CD4-positive, alpha-beta memory T cell (primary cell): ENCODE results near the gene POLR1E. TPM values are rescaled to one million over a fixed set of nuclear protein-coding genes. Genes with fewer than 3 reads are reported as not detected.
"Not testable (repeated sequence)": the region's sequence is repeated elsewhere in the genome, so short reads cannot be mapped to it uniquely, and the experiment has no call there.

Source experiments
- CTCF ChIA-PET: fragments of 350-600 bp; sonication (Branson Sonifier 250); formaldehyde crosslinking; loops from one replicate; lab custom pipeline; 2021; ENCODE audit warnings: inconsistent platforms; ENCODE audit not compliant: partially characterized antibody; lab: Charles Lee
- POLR2A ChIA-PET: fragments of 350-600 bp; sonication (Branson Sonifier 250); formaldehyde crosslinking; loops from one replicate; lab custom pipeline; 2021; ENCODE audit not compliant: partially characterized antibody; lab: Charles Lee
- DNase-seq, 5 donors: peaks; one replicate each; pipeline versions ENCODE4 v3.0.0 to v3.0.0-alpha.2; 2020 to 2022; ENCODE audit warnings: mixed read lengths in 1 of 5
- H3K27ac ChIP-seq: one replicate; pipeline ENCODE4 v1.7.0; 2013; ENCODE audit warnings: low read depth, low read length
- H3K27me3 ChIP-seq: 2 replicates; pipeline ENCODE4 v1.7.0; 2013; ENCODE audit warnings: mild to moderate bottlenecking, low read length, moderate library complexity; ENCODE audit not compliant: insufficient read depth
- H3K36me3 ChIP-seq: 2 replicates; pipeline ENCODE4 v1.7.0; 2013; ENCODE audit warnings: mild to moderate bottlenecking, low read length, moderate library complexity; ENCODE audit not compliant: insufficient read depth
- H3K4me1 ChIP-seq: 2 replicates; pipeline ENCODE4 v1.7.0; 2013; ENCODE audit warnings: mild to moderate bottlenecking, low read length, moderate library complexity; ENCODE audit not compliant: insufficient read depth
- H3K4me3 ChIP-seq, 2 donors: one replicate each; pipeline ENCODE4 v1.7.0; 2013; ENCODE audit warnings: low read length in 2 of 2, mild to moderate bottlenecking in 1 of 2
- H3K9me3 ChIP-seq, 2 donors: one replicate each; pipeline ENCODE4 v1.7.0; 2013; ENCODE audit warnings: low read length in 2 of 2, control low read depth in 1 of 2; ENCODE audit not compliant: control insufficient read depth in 1 of 2
- H3K27ac Mint-ChIP-seq, 7 donors: one replicate each; pipeline ENCODE4 v1.8.0; 2020 to 2021; ENCODE audit warnings: mixed read lengths in 7 of 7, mild to moderate bottlenecking in 6 of 7, inconsistent platforms in 3 of 7, moderate library complexity in 3 of 7
- H3K27me3 Mint-ChIP-seq, 2 donors: one replicate each; pipeline ENCODE4 v1.8.0; 2020 to 2021; ENCODE audit warnings: mixed read lengths in 2 of 2
- H3K36me3 Mint-ChIP-seq, 2 donors: one replicate each; pipeline ENCODE4 v1.8.0; 2020 to 2021; ENCODE audit warnings: mixed read lengths in 2 of 2, inconsistent platforms in 1 of 2, mild to moderate bottlenecking in 1 of 2
- H3K4me1 Mint-ChIP-seq, 4 donors: one replicate each; pipeline ENCODE4 v1.8.0; 2020 to 2021; ENCODE audit warnings: mixed read lengths in 4 of 4, mild to moderate bottlenecking in 1 of 4
- H3K4me3 Mint-ChIP-seq, 8 donors: one replicate each; pipeline ENCODE4 v1.8.0; 2020 to 2021; ENCODE audit warnings: mixed read lengths in 8 of 8, mild to moderate bottlenecking in 7 of 8, moderate library complexity in 6 of 8, inconsistent platforms in 3 of 8
- H3K9me3 Mint-ChIP-seq, 8 donors: one replicate each; pipeline ENCODE4 v1.8.0; 2020 to 2021; ENCODE audit warnings: mixed read lengths in 8 of 8, mild to moderate bottlenecking in 5 of 8, inconsistent platforms in 3 of 8, moderate library complexity in 1 of 8
- intact Hi-C: fragments of 100-400 bp; cut with micrococcal nuclease; formaldehyde crosslinking; loops from one replicate; pipeline ENCODE4 v1.15.1; 2023
- polyA plus RNA-seq, 2 donors: library from polyadenylated mRNA; unstranded; fragments of 300-500 nt; fragmentation: Illumina TruSeq; gene quantifications; one replicate each; pipeline ENCODE4 v1.2.3, GENCODE V29; 2021
- total RNA-seq, 2 experiments: library from RNA; stranded (reverse); gene quantifications; one replicate each; pipeline ENCODE4 v1.2.3, GENCODE V29; 2021

Gene POLR1E
- total and polyA plus RNA-seq, 4 experiments from 2014 or later: 12.2 to 38.2 (median 29.5) TPM

DNA sequence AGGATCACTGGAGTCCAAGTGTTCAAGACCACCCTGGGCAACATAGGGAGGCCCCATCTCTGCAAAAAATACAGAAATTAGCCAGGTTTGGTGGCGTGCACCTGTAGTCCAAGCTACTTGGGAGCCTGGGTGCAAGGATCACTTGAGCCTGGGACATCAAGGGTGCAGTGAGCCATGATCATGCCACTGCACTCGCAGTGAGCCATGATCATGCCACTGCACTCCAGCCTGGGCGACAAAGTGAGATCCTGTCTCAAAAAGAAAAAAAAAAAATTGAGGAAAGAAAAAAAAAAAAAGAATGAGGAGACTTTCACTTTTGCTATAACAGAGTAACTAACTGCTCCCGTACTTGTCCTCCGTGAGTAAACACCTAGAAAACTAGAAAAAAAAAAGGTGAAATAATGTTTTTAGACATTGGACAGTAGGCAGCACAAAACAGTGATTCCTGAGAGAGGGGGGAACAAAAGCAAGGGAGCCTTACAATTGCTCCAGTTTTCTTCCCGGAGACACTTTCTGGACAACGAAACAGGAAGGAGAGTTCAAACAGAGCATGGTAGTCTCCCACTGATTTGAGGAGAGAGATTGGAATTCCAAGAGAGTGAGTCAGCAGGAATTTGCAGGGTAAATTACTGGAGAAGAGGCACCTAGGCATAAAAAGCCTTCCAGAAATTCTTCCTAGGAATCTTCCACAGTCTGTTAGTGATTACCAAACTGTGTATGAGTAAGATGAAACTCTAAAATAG, 13.6 kb upstream of the POLR1E start:
- no peaks in the 10 kb centered on the region for H3K36me3 ChIP-seq
- no peak for DNase-seq
- peaks cover 2 to 5% of the 10 kb centered on the region in 2 donors for H3K36me3 Mint-ChIP-seq
- intact Hi-C loops: no loop called here
- H3K4me1 ChIP-seq: peaks cover 11% of the 10 kb centered on the region
- POLR2A ChIA-PET: interaction anchor here (1.0 to 1.4 kb wide), 2 partner anchors 13 to 14 kb away, joined by 4 to 6 read pairs; partner anchors contain the start of gene POLR1E
- H3K4me3 ChIP-seq: peak overlapping the region in 1 of 2 donors; percentile 22
- peaks cover 6 to 14% (median 8%) of the 10 kb centered on the region in 4 donors for H3K4me1 Mint-ChIP-seq
- H3K27ac Mint-ChIP-seq: peak overlapping the region in 6 of 7 donors; percentile 11 to 88 (median 84)
- peak overlapping the region; percentile 75 to 88 (median 84) for H3K4me3 Mint-ChIP-seq
- CTCF ChIA-PET: no interaction called here
- peaks cover 0 to 5% of the 10 kb centered on the region in 2 donors for H3K9me3 ChIP-seq
- no peaks in the 10 kb centered on the region for H3K27me3 ChIP-seq
- H3K27me3 Mint-ChIP-seq: peaks cover 5 to 7% of the 10 kb centered on the region in 2 donors
- H3K27ac ChIP-seq: no peak overlapping the region
- H3K9me3 Mint-ChIP-seq: peaks cover 0 to 18% (median 6%) of the 10 kb centered on the region in 8 donors

DNA sequence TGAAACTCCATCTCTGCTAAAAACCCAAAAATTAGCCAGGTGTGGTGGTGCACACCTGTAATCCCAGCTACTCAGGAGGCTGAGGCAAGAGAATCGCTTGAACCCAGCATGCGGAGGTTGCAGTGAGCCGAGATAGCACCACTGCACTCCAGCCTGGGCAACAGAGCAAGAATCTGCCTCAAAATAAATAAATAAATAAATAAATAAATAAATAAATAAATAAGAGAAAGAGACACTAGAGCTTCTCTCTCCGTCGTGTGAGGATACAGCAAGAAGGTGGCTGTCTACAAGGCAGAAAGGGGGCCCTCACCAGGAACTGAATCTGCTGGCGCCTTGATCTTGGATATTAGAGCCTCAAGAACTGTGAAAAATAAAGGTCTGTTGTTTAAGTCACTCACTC, 11.8 kb upstream of the POLR1E start:
- CTCF ChIA-PET, POLR2A ChIA-PET, intact Hi-C loops, H3K27ac Mint-ChIP-seq, DNase-seq, H3K27me3 ChIP-seq, H3K4me3 Mint-ChIP-seq, H3K36me3 ChIP-seq, H3K27ac ChIP-seq, H3K4me3 ChIP-seq, H3K9me3 ChIP-seq, H3K36me3 Mint-ChIP-seq: not testable (repeated sequence)
- H3K4me1 ChIP-seq: peaks cover 10% of the 10 kb centered on the region
- Mint-ChIP-seq H3K9me3 (peaks cover 0 to 18% (median 6%) of the 10 kb centered on the region in 8 donors), H3K27me3 (peaks cover 16 to 21% of the 10 kb centered on the region in 2 donors), H3K4me1 (peaks cover 6 to 14% (median 8%) of the 10 kb centered on the region in 4 donors)

- peaks cover 6 to 14% (median 8%) of the 10 kb centered on the region in 4 donors for H3K4me1 Mint-ChIP-seq
- H3K36me3 Mint-ChIP-seq: peaks cover 2 to 5% of the 10 kb centered on the region in 2 donors
- ChIA-PET CTCF (no interaction called here), POLR2A (no interaction called here)
- intact Hi-C loops: no loop called here
- Histone ChIP-seq H3K27ac (no peak overlapping the region), H3K36me3 (no peaks in the 10 kb centered on the region), H3K4me3 (no peak overlapping the region), H3K27me3 (peaks cover 5% of the 10 kb centered on the region), H3K9me3 (peaks cover 0 to 5% of the 10 kb centered on the region in 2 donors), H3K4me1 (peaks cover 10% of the 10 kb centered on the region)
- H3K9me3 Mint-ChIP-seq: peaks cover 0 to 18% (median 6%) of the 10 kb centered on the region in 8 donors
- peaks cover 16 to 21% of the 10 kb centered on the region in 2 donors for H3K27me3 Mint-ChIP-seq
- no peak overlapping the region for H3K4me3 Mint-ChIP-seq
- DNase-seq: no peak
- no peak overlapping the region for H3K27ac Mint-ChIP-seq
Measured at GRCh38 chr9:37474438-37474837, 11.3 kb upstream of the POLR1E start.

DNA sequence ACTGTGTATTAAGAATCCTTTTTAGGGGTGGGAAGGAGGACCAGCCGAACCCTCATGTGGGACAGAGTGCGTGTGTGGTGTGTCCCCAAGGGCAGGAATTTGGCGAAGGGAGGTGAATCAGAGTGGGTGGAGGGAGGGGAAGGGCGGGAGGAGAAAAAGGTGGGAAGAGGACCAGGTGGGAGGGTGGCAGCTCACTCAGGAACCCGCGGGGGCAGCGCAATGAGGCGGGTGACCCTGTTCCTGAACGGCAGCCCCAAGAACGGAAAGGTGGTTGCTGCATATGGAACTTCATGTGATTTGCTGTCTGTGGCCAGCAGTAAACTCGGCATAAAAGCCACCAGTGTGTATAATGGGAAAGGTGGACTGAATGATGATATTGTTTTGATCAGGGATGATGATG, 8.8 kb upstream of the POLR1E start:
- H3K27me3 ChIP-seq: peaks cover 11% of the 10 kb centered on the region
- peaks cover 0 to 5% of the 10 kb centered on the region in 2 donors for H3K9me3 ChIP-seq
- no peak overlapping the region for H3K4me3 ChIP-seq
- Mint-ChIP-seq H3K27ac (no peak overlapping the region), H3K4me3 (no peak overlapping the region), H3K27me3 (peaks cover 26 to 31% of the 10 kb centered on the region in 2 donors), H3K36me3 (peaks cover 2 to 5% of the 10 kb centered on the region in 2 donors), H3K4me1 (peaks cover 5 to 6% (median 6%) of the 10 kb centered on the region in 4 donors), H3K9me3 (peaks cover 0 to 18% (median 6%) of the 10 kb centered on the region in 8 donors)
- CTCF ChIA-PET: no interaction called here
- no peak for DNase-seq
- no peaks in the 10 kb centered on the region for H3K36me3 ChIP-seq
- intact Hi-C loops: no loop called here
- no peak overlapping the region for H3K27ac ChIP-seq
- peaks cover 7% of the 10 kb centered on the region for H3K4me1 ChIP-seq
- POLR2A ChIA-PET: no interaction called here

DNA sequence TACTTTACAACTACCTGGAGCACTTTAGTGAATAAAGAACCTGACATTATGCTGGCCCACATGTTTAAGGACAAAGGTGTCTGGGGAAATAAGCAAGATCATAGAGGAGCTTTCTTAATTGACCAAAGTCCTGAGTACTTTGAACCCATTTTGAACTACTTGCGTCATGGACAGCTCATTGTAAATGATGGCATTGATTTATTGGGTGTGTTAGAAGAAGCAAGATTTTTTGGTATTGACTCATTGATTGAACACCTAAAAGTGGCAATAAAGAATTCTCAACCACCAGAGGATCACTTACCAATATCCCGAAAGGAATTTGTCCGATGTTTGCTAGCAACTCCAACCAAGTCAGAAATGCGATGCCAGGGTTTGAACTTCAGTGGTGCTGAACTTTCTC, 8.3 kb upstream of the POLR1E start:
- POLR2A ChIA-PET, DNase-seq, H3K27ac ChIP-seq, H3K4me1 Mint-ChIP-seq, H3K4me3 ChIP-seq, H3K36me3 Mint-ChIP-seq, H3K9me3 ChIP-seq, CTCF ChIA-PET, intact Hi-C loops, H3K27ac Mint-ChIP-seq, H3K4me3 Mint-ChIP-seq, H3K4me1 ChIP-seq, H3K36me3 ChIP-seq: not testable (repeated sequence)
- H3K9me3 Mint-ChIP-seq: peaks cover 0 to 18% (median 6%) of the 10 kb centered on the region in 8 donors
- H3K27me3 ChIP-seq: peaks cover 11% of the 10 kb centered on the region
- H3K27me3 Mint-ChIP-seq: peaks cover 26 to 31% of the 10 kb centered on the region in 2 donors

GRCh38 chr9:37477987-37478619, 7.6 kb upstream of the POLR1E start:
- H3K4me1 Mint-ChIP-seq, H3K27ac ChIP-seq, H3K4me1 ChIP-seq, CTCF ChIA-PET, H3K4me3 Mint-ChIP-seq, H3K36me3 Mint-ChIP-seq, H3K27ac Mint-ChIP-seq, POLR2A ChIA-PET, intact Hi-C loops, H3K36me3 ChIP-seq, DNase-seq, H3K4me3 ChIP-seq, H3K9me3 ChIP-seq: not testable (repeated sequence)
- Mint-ChIP-seq H3K27me3 (peaks cover 26 to 31% of the 10 kb centered on the region in 2 donors), H3K9me3 (peaks cover 0 to 18% (median 6%) of the 10 kb centered on the region in 8 donors)
- peaks cover 11% of the 10 kb centered on the region for H3K27me3 ChIP-seq

GRCh38 chr9:37480759-37481158, 5.0 kb upstream of the POLR1E start:
- CTCF ChIA-PET: interaction anchor here (0.8 to 1.9 kb wide), 7 partner anchors 14 to 679 kb away, joined by 3 to 5 read pairs (median 4); partner anchors contain the start of gene TOMM5
- Mint-ChIP-seq H3K9me3 (peaks cover 0 to 3% (median 0%) of the 10 kb centered on the region in 8 donors), H3K4me3 (no peak overlapping the region), H3K36me3 (no peaks in the 10 kb centered on the region), H3K27me3 (peaks cover 26 to 31% of the 10 kb centered on the region in 2 donors), H3K27ac (no peak overlapping the region), H3K4me1 (peaks cover 6 to 11% (median 10%) of the 10 kb centered on the region in 4 donors)
- Histone ChIP-seq H3K9me3 (no peaks in the 10 kb centered on the region), H3K27ac (no peak overlapping the region), H3K27me3 (peaks cover 11% of the 10 kb centered on the region), H3K4me3 (no peak overlapping the region), H3K36me3 (no peaks in the 10 kb centered on the region), H3K4me1 (peaks cover 8% of the 10 kb centered on the region)
- no peak for DNase-seq
- POLR2A ChIA-PET: interaction anchor here (0.9 kb wide), 1 partner anchor 16 kb away, joined by 3 read pairs; the partner anchor contains the start of gene ZBTB5
- intact Hi-C loops: no loop called here
